Mucosa of descending colon (tissue), 3 donors: Measurements from ENCODE around the gene PTPRN2. TPM values are rescaled to one million over a fixed set of nuclear protein-coding genes. Genes with fewer than 3 reads are reported as not detected.

Source experiments
- ATAC-seq: fragments of 200-7000 bp; cut with Tn5 transposase; one replicate; pipeline ENCODE4 v1.9.1; 2020; ENCODE audit warnings: mild to moderate bottlenecking, moderate library complexity
- DNase-seq, 3 donors: peaks; one replicate each; pipeline ENCODE4 v3.0.0-alpha.2; 2020
- H3K36me3 ChIP-seq: fragments of 200-600 bp; one replicate; pipeline ENCODE4 v1.8.0; 2021; ENCODE audit warnings: low read depth, mild to moderate bottlenecking
- H3K4me1 ChIP-seq: fragments of 200-600 bp; one replicate; pipeline ENCODE4 v1.8.0; 2021; ENCODE audit warnings: low read depth, mild to moderate bottlenecking
- H3K4me3 ChIP-seq: fragments of 200-600 bp; one replicate; pipeline ENCODE4 v1.8.0; 2021; ENCODE audit warnings: mild to moderate bottlenecking
- H3K9me3 ChIP-seq: fragments of 200-600 bp; one replicate; pipeline ENCODE4 v1.8.0; 2021; ENCODE audit warnings: mild to moderate bottlenecking
- intact Hi-C, 2 donors: fragments of 100-400 bp; cut with DNase I in 1 of 2; cut with micrococcal nuclease in 1 of 2; formaldehyde crosslinking; loops; one replicate each; pipeline versions ENCODE4 v1.11.0 to v1.11.1; 2022; cut with DNase I, micrococcal nuclease
- total RNA-seq, 3 donors: library from RNA; stranded (reverse); fragmentation: NEBNext Ultra II Directional in 2 of 3; extraction: Animal tissue kit (Norgen Biotek cat#: 25700) in 2 of 3; gene quantifications; one replicate each; pipeline versions ENCODE4 v1.2.1 to v1.2.4, GENCODE V29; 2021 to 2023
- TF ChIP-seq, protein P1 (sequence below): fragments of 200-600 bp; IDR thresholded peaks from one replicate; pipeline ENCODE4 v1.8.0; 2022; ENCODE audit warnings: antibody characterized with exemption, mild to moderate bottlenecking
- donor health status: DM: no; HTN: no; CAD: no; lungs with moderate emphysema.
- donor health status: DM: no; HTN: no; CAD: no.
- donor health status: DM: no; HTN: yes; CAD: no.

PTPRN2 gene
- total RNA-seq, 3 donors from 2014 or later, result 12.5 to 28.0 (median 26.2) TPM

DNA sequence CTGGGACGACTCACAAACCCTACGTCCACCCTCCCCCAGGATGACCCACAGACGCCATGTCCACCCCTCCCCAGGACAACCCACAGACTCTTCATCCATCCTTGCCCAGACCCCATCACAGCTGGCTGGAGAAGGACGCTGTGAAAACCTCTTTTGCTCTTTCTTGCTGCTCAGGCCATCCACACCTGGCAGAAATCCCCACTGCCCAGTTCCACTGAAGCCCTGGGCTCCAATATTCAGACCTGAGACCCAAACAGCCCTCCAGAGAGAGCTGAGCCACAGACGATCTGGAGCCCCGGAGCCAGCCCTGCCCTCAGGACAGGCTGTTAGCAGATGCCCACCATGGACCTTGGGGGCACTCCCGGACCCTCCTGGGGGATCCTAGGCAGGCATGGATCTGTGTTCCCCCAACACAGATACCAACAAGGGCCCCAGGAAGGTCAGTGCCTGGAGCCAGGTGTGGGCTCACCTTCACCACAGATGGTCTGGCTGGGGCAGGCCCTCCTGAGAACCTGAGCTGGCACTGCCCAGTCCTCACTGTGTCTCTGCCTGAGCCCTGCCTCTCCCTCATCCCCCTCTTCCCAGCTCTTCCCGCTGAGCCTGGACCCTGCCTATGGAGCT lies 226.2 kb downstream of the PTPRN2 start:
- Histone ChIP-seq H3K9me3 (no peaks in the 10 kb centered on the region), H3K4me3 (no peak overlapping the region), H3K4me1 (no peaks in the 10 kb centered on the region), H3K36me3 (no peaks in the 10 kb centered on the region)
- intact Hi-C loops, result no loop called here
- TF ChIP-seq, protein P1, sequence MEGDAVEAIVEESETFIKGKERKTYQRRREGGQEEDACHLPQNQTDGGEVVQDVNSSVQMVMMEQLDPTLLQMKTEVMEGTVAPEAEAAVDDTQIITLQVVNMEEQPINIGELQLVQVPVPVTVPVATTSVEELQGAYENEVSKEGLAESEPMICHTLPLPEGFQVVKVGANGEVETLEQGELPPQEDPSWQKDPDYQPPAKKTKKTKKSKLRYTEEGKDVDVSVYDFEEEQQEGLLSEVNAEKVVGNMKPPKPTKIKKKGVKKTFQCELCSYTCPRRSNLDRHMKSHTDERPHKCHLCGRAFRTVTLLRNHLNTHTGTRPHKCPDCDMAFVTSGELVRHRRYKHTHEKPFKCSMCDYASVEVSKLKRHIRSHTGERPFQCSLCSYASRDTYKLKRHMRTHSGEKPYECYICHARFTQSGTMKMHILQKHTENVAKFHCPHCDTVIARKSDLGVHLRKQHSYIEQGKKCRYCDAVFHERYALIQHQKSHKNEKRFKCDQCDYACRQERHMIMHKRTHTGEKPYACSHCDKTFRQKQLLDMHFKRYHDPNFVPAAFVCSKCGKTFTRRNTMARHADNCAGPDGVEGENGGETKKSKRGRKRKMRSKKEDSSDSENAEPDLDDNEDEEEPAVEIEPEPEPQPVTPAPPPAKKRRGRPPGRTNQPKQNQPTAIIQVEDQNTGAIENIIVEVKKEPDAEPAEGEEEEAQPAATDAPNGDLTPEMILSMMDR, result no peak
- DNase-seq, result no peak
- ATAC-seq, result peak; percentile 30

DNA sequence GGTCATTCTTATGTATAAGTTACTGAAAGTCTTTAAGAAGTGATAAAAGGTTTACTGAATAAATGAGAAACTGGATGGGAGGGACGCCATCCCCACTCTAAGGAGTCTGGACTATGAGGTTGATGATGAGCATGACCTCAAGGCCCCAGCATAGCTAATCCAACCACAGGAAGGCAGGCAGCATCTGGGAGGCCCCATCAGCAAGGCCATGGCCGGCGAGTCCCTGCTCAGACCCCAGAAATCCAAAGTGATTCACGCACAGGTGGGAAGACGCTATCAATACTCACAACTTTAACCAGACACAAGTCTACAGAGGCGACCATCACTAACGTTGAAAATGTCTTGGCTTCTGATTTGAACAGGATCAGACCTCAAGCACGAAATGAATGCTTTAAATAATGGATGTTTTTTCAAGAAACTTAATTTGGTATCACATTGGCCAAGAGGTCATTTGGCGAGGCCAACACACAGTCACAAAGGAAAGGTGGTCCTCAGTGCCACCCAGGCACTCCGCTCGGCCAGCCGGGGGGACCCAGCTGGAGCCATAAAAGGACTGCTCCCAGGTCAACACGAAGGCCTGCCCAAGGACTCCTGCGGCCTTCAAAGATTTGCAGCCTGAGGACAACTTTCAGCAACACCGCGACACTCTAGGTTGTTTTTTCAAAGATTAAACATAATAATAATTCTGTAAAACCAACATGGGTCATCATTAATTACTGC lies 228.5 kb downstream of the PTPRN2 start:
- DNase-seq (no peak), ATAC-seq (no peak)
- intact Hi-C loops, result no loop called here
- TF ChIP-seq, protein P1, result no peak
- no peak overlapping the region for H3K4me3 ChIP-seq
- H3K9me3 ChIP-seq, result peaks cover 5% of the 10 kb centered on the region
- no peaks in the 10 kb centered on the region for H3K4me1 ChIP-seq
- H3K36me3 ChIP-seq, result no peaks in the 10 kb centered on the region

DNA sequence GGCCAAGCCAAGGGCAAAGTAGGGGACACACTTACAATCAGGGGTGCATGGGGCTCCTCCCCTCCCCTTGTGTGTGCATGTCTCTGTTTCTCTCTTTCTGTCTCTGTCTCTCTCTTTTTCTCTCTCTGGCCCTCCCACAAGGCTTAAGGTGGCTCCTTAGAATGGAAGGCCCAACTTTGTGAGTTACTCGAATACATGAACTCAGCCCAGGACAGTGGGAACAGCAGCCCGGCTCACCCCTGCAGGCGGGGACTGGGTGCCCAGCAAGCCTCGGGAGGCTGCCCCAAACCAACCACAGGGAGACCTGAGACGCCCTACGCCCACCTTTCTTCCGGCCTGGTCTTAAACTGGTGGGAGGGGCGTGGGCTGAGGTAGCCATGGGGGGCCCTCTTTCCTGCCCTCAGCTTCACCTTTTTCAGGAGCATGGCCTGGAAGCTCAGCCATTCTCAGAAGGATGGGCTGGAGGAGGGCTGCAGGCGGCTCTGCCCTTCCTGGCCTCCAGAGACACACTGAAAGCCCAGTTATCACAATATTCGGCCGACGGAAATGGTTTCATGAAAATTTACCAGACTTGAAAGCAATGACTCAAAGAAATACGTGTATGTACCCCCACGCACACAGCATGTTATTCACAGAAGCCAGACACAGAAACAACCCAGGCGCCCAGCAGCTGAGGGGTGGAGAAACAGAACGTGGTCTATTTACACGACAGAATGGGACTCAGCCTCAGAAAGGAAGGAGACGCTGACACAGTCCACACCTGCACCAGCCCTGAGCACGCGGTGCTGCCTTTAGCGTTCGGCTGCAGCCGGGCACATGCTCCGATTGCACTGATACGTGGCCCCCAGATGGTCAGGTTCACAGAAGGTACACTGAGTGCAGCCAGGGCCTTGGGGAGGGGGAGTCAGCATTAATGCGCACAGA lies 229.5 kb downstream of the PTPRN2 start:
- TF ChIP-seq, protein P1, result no peak
- H3K4me1 ChIP-seq, result no peaks in the 10 kb centered on the region
- H3K36me3 ChIP-seq, result no peaks in the 10 kb centered on the region
- DNase-seq, result no peak
- intact Hi-C loops, result no loop called here
- no peak overlapping the region for H3K4me3 ChIP-seq
- ATAC-seq, result no peak
- peaks cover 5% of the 10 kb centered on the region for H3K9me3 ChIP-seq

DNA sequence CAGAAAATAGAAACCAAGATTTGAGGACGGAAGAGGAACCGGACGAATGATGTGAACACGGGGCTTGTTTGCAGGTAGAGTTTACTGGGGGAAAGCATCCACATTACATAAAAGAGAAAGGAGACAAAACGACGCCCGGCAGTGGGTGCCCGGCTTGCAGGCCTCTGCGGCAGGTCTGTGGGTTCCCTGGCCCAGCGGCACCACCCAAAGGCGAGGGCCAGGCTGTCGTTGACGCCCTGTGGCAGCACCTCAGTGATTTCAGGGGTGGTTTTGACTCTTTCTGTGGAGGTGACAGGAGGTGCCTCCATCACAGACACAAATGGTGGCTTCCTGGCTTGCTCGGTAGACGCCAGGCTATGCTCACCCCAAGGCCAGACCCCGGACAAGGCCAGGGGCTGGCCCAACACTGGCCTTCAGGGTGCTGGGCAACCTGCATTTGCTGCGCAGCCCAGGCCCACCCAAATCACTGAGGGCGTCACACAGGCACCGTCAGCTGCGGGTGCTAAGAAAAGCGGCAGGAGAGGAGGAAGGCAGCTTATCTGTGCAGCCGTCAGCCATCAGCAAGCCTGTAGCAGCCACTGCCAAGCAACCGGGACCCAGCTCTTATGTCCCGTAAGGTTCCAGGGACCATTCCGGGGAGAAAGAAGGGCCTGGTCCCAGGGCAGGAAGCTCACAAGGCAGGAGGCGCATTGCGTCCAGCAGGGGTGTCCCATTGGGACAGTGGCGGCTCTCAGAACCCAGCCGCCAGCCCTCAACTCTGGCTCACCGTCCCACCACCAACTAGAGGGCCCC lies 230.3 kb downstream of the PTPRN2 start:
- intact Hi-C loops, result no loop called here
- no peak for ATAC-seq
- no peaks in the 10 kb centered on the region for H3K4me1 ChIP-seq
- no peaks in the 10 kb centered on the region for H3K36me3 ChIP-seq
- no peak for DNase-seq
- peaks cover 5% of the 10 kb centered on the region for H3K9me3 ChIP-seq
- no peak overlapping the region for H3K4me3 ChIP-seq
- TF ChIP-seq, protein P1, result no peak

DNA sequence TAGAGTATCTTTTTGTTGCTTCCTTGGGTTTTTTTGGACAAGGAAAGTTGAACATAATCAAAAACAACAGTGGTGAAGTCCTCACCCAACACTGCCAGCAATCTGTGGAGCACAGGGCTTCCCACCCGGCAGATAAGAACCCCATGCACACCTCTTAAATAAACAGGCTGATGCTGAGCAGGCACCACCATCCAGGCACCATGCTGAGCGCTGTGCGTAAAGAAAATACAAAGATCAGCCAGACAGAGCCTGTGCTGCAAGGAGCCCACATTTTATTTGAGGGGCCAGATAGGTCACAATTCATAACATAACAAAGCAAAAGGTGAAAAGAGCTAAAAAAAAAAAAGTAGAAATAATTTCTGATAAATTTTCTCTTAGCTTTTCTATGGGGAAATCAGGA lies 231.2 kb downstream of the PTPRN2 start:
- Histone ChIP-seq H3K9me3 (peaks cover 5% of the 10 kb centered on the region), H3K4me3 (no peak overlapping the region), H3K36me3 (no peaks in the 10 kb centered on the region), H3K4me1 (no peaks in the 10 kb centered on the region)
- no peak for DNase-seq
- no peak for ATAC-seq
- TF ChIP-seq, protein P1, result no peak
- intact Hi-C loops, result no loop called here
